CD4-positive, CD25-positive, alpha-beta regulatory T cell (primary cell): ENCODE data around the gene PBX1. TPM values are rescaled to one million over a fixed set of nuclear protein-coding genes. Genes with fewer than 3 reads are reported as not detected.

ENCODE experiments used
- ATAC-seq, 2 donors: fragments of 150-1000 bp; cut with Tn5 transposase; one replicate each; pipeline ENCODE4 v1.10.0; 2021; ENCODE audit warnings: low read depth in 2 of 2, moderate number of reproducible peaks in 2 of 2, moderate library complexity in 1 of 2
- DNase-seq, 3 donors: peaks; one replicate each; pipeline versions ENCODE4 v3.0.0 to v3.0.0-alpha.2; 2012 to 2022; ENCODE audit warnings: mixed read lengths in 1 of 3
- H3K27ac ChIP-seq: one replicate; pipeline ENCODE4 v1.7.0; 2013; ENCODE audit warnings: mild to moderate bottlenecking, low read length; ENCODE audit not compliant: insufficient read depth, poor library complexity, severe bottlenecking
- H3K27me3 ChIP-seq: one replicate; pipeline ENCODE4 v1.7.0; 2013; ENCODE audit warnings: low read length; ENCODE audit not compliant: control insufficient read depth, insufficient read depth
- H3K36me3 ChIP-seq: one replicate; pipeline ENCODE4 v1.7.0; 2013; ENCODE audit warnings: mild to moderate bottlenecking, low read length, moderate library complexity; ENCODE audit not compliant: control insufficient read depth, insufficient read depth
- H3K4me1 ChIP-seq: 2 replicates; pipeline ENCODE4 v1.7.0; 2013; ENCODE audit warnings: mild to moderate bottlenecking, low read length; ENCODE audit not compliant: insufficient read depth, control insufficient read depth, poor library complexity, severe bottlenecking
- H3K4me3 ChIP-seq: one replicate; pipeline ENCODE4 v1.7.0; 2013; ENCODE audit warnings: low read depth, mild to moderate bottlenecking, low read length, moderate library complexity
- H3K9me3 ChIP-seq, 2 experiments: 1 replicate in 1 of 2; 2 replicates in 1 of 2; pipeline ENCODE4 v1.7.0; 2013; ENCODE audit warnings: low read length in 2 of 2, mild to moderate bottlenecking in 1 of 2, moderate library complexity in 1 of 2; ENCODE audit not compliant: control insufficient read depth in 2 of 2
- H3K27ac Mint-ChIP-seq, 3 donors: one replicate each; pipeline ENCODE4 v1.8.0; 2020 to 2022; ENCODE audit warnings: mild to moderate bottlenecking in 3 of 3, mixed read lengths in 3 of 3, moderate library complexity in 2 of 3
- H3K27me3 Mint-ChIP-seq: one replicate; pipeline ENCODE4 v1.8.0; 2022; ENCODE audit warnings: mild to moderate bottlenecking, mixed read lengths
- H3K36me3 Mint-ChIP-seq: one replicate; pipeline ENCODE4 v1.8.0; 2020; ENCODE audit warnings: mixed read lengths
- H3K4me1 Mint-ChIP-seq, 4 donors: one replicate each; pipeline ENCODE4 v1.8.0; 2020 to 2022; ENCODE audit warnings: mixed read lengths in 4 of 4, mild to moderate bottlenecking in 1 of 4
- H3K4me3 Mint-ChIP-seq, 4 donors: one replicate each; pipeline ENCODE4 v1.8.0; 2020 to 2022; ENCODE audit warnings: mild to moderate bottlenecking in 4 of 4, mixed read lengths in 4 of 4, moderate library complexity in 3 of 4
- H3K9me3 Mint-ChIP-seq, 7 donors: one replicate each; pipeline ENCODE4 v1.8.0; 2020 to 2022; ENCODE audit warnings: mixed read lengths in 7 of 7, mild to moderate bottlenecking in 3 of 7, moderate library complexity in 2 of 7
- polyA plus RNA-seq, 4 donors: library from polyadenylated mRNA; unstranded; fragments of 300-500 nt; fragmentation: Illumina TruSeq; gene quantifications; one replicate each; pipeline ENCODE4 v1.2.3, GENCODE V29; 2021
- total RNA-seq: library from RNA; stranded (reverse); gene quantifications from one replicate; pipeline ENCODE4 v1.2.3, GENCODE V29; 2022

PBX1 gene
- total and polyA plus RNA-seq, 5 donors from 2014 or later = 0.03 to 1.7 (median 0.10) TPM; not detected in 2

DNA sequence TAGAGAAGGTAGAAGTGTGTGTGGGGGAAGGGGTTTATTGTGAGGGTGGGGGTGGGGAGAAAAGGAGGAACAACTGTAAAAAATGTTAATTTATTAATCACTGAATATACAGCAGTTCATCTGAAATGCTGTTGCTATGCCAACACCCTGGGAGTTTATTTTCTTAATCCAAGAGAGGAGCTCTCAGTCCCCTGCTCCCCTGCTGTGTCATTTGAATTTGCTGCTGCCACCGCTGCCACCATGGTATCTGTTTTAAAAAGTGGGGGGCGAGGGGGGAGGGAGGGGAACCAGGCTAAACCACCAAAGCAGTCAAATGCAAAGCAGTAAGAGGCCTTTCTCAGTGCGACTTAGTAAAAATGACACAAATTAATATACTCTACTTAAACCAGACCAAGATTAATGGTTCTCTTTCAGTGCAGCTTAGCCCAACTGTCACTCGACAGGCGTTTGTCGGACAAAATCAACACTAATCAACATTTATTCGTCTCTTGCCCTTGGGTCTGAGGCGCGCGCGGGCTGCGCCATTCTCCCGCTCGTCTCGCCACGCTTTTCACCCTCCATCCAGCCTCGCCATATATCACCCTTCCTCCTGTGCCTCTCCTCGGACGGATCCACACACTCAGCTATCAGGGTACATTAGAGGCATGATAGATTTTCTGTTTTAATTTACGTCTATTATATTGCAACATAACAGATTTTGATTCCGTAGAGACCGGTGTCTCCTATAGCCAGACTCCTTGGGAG is 76.2 kb downstream of the PBX1 start:
- no peaks in the 10 kb centered on the region for H3K36me3 ChIP-seq
- no peaks in the 10 kb centered on the region for H3K4me1 ChIP-seq
- H3K36me3 Mint-ChIP-seq = no peaks in the 10 kb centered on the region
- H3K27ac ChIP-seq = no peak overlapping the region
- DNase-seq (no peak), ATAC-seq (no peak)
- no peak overlapping the region for H3K4me3 Mint-ChIP-seq
- H3K27ac Mint-ChIP-seq = no peak overlapping the region
- H3K9me3 ChIP-seq = no peaks in the 10 kb centered on the region
- H3K4me3 ChIP-seq = no peak overlapping the region
- no peaks in the 10 kb centered on the region for H3K27me3 ChIP-seq
- peaks cover 0 to 3% (median 0%) of the 10 kb centered on the region in 7 donors for H3K9me3 Mint-ChIP-seq
- no peaks in the 10 kb centered on the region for H3K4me1 Mint-ChIP-seq
- H3K27me3 Mint-ChIP-seq = peaks cover 4% of the 10 kb centered on the region

DNA sequence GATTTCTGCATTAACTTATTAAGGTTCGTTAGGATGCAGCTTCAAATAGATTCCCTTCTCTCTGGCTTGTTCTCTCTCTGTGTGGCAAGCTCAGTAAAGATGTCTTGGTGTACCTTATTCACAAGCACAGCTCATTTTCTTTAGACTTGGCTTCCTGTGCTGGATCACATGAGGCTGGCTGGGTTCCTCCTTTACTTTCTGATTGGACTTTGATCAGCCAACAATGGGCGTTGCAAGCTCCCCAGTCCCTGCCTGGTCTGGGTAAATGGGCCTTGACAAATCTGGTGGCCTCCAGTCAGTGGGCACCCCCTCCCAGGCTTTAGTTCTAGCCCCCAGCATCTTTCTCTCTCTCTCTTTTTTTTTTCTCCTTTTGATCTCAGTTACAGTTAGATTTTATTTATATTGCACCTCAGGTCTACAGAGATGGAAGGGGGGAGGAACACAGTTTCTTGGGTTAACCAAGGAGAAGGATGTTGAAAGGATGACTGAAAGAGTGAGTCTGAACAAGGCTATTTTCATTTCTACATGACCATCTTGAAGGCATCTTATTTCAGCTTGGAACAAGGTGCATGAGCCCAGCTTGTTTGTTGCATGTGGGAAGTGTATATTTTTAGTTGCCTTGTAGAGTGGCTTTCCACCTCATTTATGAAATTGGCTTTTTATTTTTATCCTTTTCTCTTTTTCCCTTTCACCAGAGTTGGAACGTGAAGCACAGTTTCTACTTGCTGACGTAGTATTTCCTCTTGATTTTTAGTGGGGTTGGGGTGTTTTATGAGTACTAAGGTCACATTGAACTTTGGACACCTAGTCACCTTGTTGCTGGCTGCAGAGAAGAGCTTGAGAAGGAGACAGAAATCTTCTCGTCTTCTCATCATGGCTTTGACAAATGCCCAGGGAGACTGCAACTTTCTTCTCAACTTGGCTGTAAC is 77.1 kb downstream of the PBX1 start:
- Mint-ChIP-seq H3K4me3 (no peak overlapping the region), H3K27me3 (peaks cover 4% of the 10 kb centered on the region), H3K36me3 (no peaks in the 10 kb centered on the region), H3K27ac (no peak overlapping the region), H3K4me1 (no peaks in the 10 kb centered on the region), H3K9me3 (peaks cover 0 to 3% (median 0%) of the 10 kb centered on the region in 7 donors)
- Histone ChIP-seq H3K4me1 (no peaks in the 10 kb centered on the region), H3K9me3 (no peaks in the 10 kb centered on the region), H3K36me3 (no peaks in the 10 kb centered on the region), H3K27ac (no peak overlapping the region), H3K4me3 (no peak overlapping the region), H3K27me3 (no peaks in the 10 kb centered on the region)
- ATAC-seq (no peak), DNase-seq (no peak)

DNA sequence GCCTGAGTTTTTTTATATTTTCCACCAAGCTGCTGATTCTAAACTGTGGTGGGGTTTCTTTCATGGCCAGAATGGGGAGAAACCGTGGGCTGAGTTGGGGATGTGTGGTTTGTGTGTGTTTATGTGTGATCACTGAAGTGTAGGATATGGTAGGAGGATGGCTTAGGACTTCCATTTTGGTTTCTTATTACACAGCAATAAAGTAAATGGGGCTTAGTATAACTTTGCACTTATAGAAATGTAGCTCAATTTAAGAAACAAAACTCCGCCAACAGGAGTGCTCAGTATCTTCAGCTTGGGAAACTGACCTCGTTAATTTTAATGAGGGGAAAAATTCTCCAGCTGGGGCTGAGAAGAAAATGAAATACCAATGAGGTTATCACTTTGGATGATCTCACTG is 77.8 kb downstream of the PBX1 start:
- no peak for ATAC-seq
- Mint-ChIP-seq H3K36me3 (no peaks in the 10 kb centered on the region), H3K9me3 (peaks cover 0 to 3% (median 0%) of the 10 kb centered on the region in 7 donors)

DNA sequence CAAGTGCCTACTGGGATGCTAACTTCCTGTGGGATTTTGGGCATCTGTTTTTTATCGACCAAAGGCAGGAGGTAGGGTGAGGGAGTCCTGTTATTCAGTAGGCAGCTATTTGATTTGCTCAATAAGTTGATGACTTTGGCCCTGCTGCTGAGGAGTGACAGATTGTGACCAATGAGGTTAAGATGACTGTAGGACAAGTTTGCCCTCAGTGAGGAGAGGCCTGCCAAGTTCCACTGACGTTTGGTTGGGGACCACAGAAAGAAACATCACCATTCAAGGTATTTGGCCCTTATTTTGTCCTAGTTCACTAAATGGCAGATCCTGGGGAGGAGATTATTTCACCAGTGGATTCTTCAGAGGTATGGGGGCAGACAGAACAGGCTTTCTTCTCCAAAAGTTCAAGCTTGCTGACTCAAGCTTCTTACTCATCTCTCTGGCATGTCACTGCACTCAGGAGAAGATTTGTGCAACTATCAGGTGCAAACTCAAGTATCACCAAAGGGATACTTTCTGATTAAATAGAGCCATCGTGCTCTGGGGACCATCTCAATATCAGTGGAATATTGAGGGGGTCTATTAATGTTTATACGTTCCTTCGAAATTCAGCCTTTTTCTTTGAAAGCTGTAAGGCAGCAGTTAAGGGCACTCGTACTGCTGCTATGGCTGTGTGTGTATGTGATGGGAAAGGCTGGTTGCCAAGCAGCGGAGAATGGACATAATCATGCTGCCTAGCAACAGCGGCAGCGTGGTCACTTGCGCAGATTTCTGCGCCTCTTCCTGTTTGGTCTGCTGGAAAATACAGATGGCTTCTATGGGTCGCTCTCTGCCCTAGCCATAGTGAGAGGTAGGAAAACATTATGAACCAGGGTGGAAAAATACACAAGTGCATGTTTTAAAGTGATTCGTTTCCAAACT is 78.7 kb downstream of the PBX1 start:
- Histone ChIP-seq H3K9me3 (no peaks in the 10 kb centered on the region), H3K4me1 (no peaks in the 10 kb centered on the region), H3K27me3 (no peaks in the 10 kb centered on the region), H3K27ac (no peak overlapping the region), H3K4me3 (no peak overlapping the region), H3K36me3 (no peaks in the 10 kb centered on the region)
- H3K4me1 Mint-ChIP-seq = no peaks in the 10 kb centered on the region
- no peak overlapping the region for H3K27ac Mint-ChIP-seq
- no peak for ATAC-seq
- H3K4me3 Mint-ChIP-seq = no peak overlapping the region
- H3K9me3 Mint-ChIP-seq = peaks cover 0 to 3% (median 1%) of the 10 kb centered on the region in 7 donors
- peaks cover 4% of the 10 kb centered on the region for H3K27me3 Mint-ChIP-seq
- DNase-seq = no peak
- H3K36me3 Mint-ChIP-seq = no peaks in the 10 kb centered on the region

More for the DNA sequence above, 77.8 kb downstream of the PBX1 start:
- Histone ChIP-seq H3K27ac (no peak overlapping the region), H3K9me3 (no peaks in the 10 kb centered on the region), H3K4me1 (no peaks in the 10 kb centered on the region), H3K4me3 (no peak overlapping the region), H3K36me3 (no peaks in the 10 kb centered on the region), H3K27me3 (no peaks in the 10 kb centered on the region)
- no peak overlapping the region for H3K27ac Mint-ChIP-seq
- no peak for DNase-seq
- peaks cover 4% of the 10 kb centered on the region for H3K27me3 Mint-ChIP-seq
- no peaks in the 10 kb centered on the region for H3K4me1 Mint-ChIP-seq
- no peak overlapping the region for H3K4me3 Mint-ChIP-seq

DNA sequence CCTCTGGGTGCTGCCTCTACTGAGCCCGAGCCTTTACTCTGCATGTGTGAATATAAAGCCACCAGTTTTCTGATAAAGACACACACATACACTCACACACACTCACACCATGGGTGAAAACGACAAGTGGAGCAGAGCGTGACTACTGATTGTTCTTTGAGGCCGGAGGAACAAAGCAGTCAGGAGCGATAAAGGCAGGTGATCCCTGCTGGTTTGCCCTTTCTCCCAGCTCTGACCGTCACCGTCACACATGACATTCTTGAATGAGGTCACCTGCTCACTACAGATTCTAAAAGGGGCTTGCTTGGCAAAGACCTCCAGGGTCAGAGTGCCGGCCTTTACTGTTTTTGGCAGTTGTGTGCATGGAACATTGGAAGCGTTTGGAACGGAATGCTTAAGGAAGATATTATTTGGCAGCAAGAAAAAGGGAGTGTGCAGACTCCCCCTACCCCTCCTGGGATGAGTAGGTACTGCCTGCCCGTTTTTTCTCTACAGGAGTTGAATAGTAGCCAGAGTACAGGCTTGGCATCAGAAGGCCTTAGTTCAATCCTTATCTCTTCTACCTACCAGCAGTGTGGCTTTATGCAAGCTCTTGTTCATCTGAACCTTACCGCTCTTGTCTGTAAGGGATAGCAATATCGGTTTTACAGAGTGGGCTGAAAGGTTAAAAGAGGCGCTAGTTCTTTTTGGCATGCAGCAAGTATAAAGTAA is 79.7 kb downstream of the PBX1 start:
- no peak for ATAC-seq
- H3K9me3 ChIP-seq = no peaks in the 10 kb centered on the region
- no peak overlapping the region for H3K27ac ChIP-seq
- Mint-ChIP-seq H3K4me3 (peak overlapping the region in 1 of 4 donors; percentile 36), H3K36me3 (no peaks in the 10 kb centered on the region), H3K27me3 (peaks cover 4% of the 10 kb centered on the region), H3K4me1 (no peaks in the 10 kb centered on the region), H3K9me3 (peaks cover 0 to 3% (median 1%) of the 10 kb centered on the region in 7 donors), H3K27ac (no peak overlapping the region)
- H3K4me1 ChIP-seq = no peaks in the 10 kb centered on the region
- H3K27me3 ChIP-seq = no peaks in the 10 kb centered on the region
- H3K36me3 ChIP-seq = no peaks in the 10 kb centered on the region
- H3K4me3 ChIP-seq = no peak overlapping the region
- no peak for DNase-seq

DNA sequence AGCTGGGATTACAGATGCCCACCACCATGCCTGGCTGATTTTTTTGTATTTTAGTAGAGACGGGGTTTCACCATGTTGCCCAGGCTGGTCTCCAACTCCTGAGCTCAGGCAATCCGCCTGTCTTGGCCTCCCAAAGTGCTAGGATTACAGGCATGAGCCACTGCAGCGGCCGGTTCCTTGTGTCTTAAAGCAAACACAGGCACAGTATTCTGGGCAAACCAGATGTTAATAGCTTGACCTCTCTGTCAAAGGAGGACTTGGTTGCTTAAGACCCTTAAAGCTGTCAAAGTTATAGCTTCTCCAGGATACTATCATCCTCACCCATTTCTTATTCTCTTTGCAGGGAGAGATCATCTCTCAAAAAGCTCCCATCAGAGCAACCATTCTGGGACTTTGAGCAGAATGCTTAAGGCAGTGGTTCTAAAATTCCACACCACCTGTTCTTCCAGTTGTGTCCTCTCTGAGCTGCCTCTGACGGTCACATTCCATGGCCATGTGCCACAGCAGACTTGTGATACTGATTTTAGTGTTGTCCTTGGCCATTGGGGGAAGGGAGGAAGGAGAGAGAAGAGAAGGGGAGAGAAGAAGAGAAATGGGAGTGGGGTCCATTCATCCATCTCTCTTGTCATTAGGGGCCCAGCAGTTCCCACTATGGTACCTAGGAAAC is 81.8 kb downstream of the PBX1 start:
- DNase-seq = no peak
- no peak overlapping the region for H3K4me3 ChIP-seq
- H3K9me3 ChIP-seq = no peaks in the 10 kb centered on the region
- ATAC-seq = no peak
- H3K27ac ChIP-seq = no peak overlapping the region
- H3K36me3 Mint-ChIP-seq = no peaks in the 10 kb centered on the region
- H3K27ac Mint-ChIP-seq = no peak overlapping the region
- H3K4me3 Mint-ChIP-seq = no peak overlapping the region
- no peaks in the 10 kb centered on the region for H3K4me1 ChIP-seq
- peaks cover 4% of the 10 kb centered on the region for H3K27me3 Mint-ChIP-seq
- H3K27me3 ChIP-seq = no peaks in the 10 kb centered on the region
- H3K36me3 ChIP-seq = no peaks in the 10 kb centered on the region
- H3K4me1 Mint-ChIP-seq = no peaks in the 10 kb centered on the region
- peaks cover 0 to 3% (median 0%) of the 10 kb centered on the region in 7 donors for H3K9me3 Mint-ChIP-seq
